Measurements from ENCODE around the gene CRIP1.
A peak's percentile ranks its signal among the peaks of the same experiment; 100 is the strongest.

CRIP1 gene

GRCh38 chr14:105536691-105537579 is 50.2 kb downstream of the CRIP1 start:
- DNase-seq, result peak; percentile 71

DNA sequence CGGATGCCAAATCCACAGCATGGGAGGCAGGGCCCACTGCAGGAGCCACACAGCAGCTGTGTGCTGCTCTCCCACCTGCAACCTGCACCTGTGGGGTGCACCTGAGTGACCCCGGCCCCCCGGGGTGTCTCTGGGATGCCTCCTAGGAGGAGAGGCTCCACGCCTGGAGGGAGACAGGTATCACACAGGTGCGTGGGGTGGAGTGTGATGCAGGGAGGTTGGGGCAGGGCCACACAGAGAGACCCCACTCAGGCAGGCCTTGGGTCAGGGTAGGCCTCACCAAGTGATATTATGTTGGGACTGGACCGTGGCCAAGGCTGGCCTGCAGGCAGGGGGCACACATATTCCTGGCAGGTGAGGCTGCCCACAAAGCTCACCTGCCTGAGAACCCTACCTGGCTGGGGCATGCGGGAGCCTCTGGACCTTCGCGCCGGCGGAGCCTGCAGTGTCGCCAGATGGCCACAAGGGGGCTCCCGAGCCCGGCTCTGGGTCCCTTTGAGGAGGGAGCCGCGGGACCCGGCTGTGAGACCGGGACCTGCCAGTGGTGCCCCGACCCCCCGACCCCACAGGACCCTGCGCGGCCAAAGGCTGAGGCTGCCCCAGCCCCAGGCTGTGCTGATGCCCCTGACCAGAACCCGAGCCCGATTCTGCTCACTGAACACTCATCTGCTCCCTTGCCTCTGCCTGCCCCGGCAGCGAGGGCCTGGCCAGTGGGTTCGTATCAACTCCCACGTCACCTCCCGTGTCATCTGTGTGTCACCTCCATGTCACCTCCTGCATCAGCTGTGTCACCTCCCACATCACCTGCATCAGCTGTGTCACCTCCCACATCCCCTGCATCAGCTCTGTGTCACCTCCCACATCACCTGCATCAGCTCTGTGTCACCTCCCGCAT is 51.1 kb downstream of the CRIP1 start:
- peak; percentile 46 for DNase-seq
